HepG2 (cell line): Measurements from ENCODE around the gene SLC43A1. TPM values are rescaled to one million over a fixed set of nuclear protein-coding genes. Genes with fewer than 3 reads are reported as not detected.
A peak's percentile ranks its signal among the peaks of the same experiment; 100 is the strongest.

Experiments used
- BCL3 ChIP-seq: sonication (generic); formaldehyde crosslinking; IDR thresholded peaks from 2 replicates; pipeline ENCODE4 v1.5.1; 2020; ENCODE audit warnings: mild to moderate bottlenecking, missing genetic modification reagents, moderate library complexity
- MAZ ChIP-seq, 2 experiments: sonication (generic) in 1 of 2; formaldehyde crosslinking in 1 of 2; IDR thresholded peaks; 2 replicates each; pipeline versions ENCODE4 v1.5.0 to v1.6.1; 2012 to 2020; ENCODE audit warnings: low read depth in 2 of 2, mild to moderate bottlenecking in 2 of 2, borderline replicate concordance in 1 of 2, improper control_type of control experiment in 1 of 2, low read length in 1 of 2, missing genetic modification reagents in 1 of 2, moderate library complexity in 1 of 2
- MYPOP ChIP-seq: sonication (generic); formaldehyde crosslinking; IDR thresholded peaks from 2 replicates; pipeline ENCODE4 v1.8.1; 2023; ENCODE audit warnings: mild to moderate bottlenecking, moderate library complexity, missing genetic modification reagents
- NR1H2 ChIP-seq: sonication (generic); formaldehyde crosslinking; IDR thresholded peaks from 2 replicates; pipeline ENCODE4 v1.8.1; 2022; ENCODE audit warnings: low read depth, missing genetic modification reagents, borderline replicate concordance
- SALL1 ChIP-seq: sonication (generic); formaldehyde crosslinking; IDR thresholded peaks from 2 replicates; pipeline ENCODE4 v1.8.0; 2022; ENCODE audit warnings: mild to moderate bottlenecking, missing genetic modification reagents
- SETDB1 ChIP-seq: sonication (generic); formaldehyde crosslinking; IDR thresholded peaks from 2 replicates; pipeline ENCODE4 v1.5.1; 2020; ENCODE audit warnings: missing genetic modification reagents, mild to moderate bottlenecking, borderline replicate concordance
- SKI ChIP-seq: fragments of 450-650 bp; IDR thresholded peaks from one replicate; pipeline ENCODE4 v1.6.1; 2018; ENCODE audit warnings: mild to moderate bottlenecking; ENCODE audit not compliant: partially characterized antibody
- TBP ChIP-seq: sonication (generic); formaldehyde crosslinking; IDR thresholded peaks from 2 replicates; pipeline ENCODE4 v1.5.0; 2020; ENCODE audit warnings: missing genetic modification reagents
- TEAD3 ChIP-seq: optimal IDR thresholded peaks from 2 replicates; pipeline ENCODE3; 2016; ENCODE audit warnings: borderline replicate concordance
- TFDP1 ChIP-seq: IDR thresholded peaks from 2 replicates; pipeline ENCODE4 v1.6.1; 2016; ENCODE audit warnings: missing compliant biosample characterization, missing genetic modification reagents, borderline replicate concordance
- TRAFD1 ChIP-seq: sonication (generic); formaldehyde crosslinking; IDR thresholded peaks from 2 replicates; pipeline ENCODE4 v1.5.1; 2020; ENCODE audit warnings: missing genetic modification reagents, mild to moderate bottlenecking, borderline replicate concordance
- ZBTB38 ChIP-seq: sonication (generic); formaldehyde crosslinking; IDR thresholded peaks from 2 replicates; pipeline ENCODE4 v1.5.1; 2020; ENCODE audit warnings: mild to moderate bottlenecking, missing genetic modification reagents
- ZNF207 ChIP-seq: fragments of 450-650 bp; IDR thresholded peaks from 2 replicates; pipeline ENCODE4 v1.6.1; 2016; ENCODE audit warnings: antibody characterized with exemption, borderline replicate concordance
- ZNF275 ChIP-seq: sonication (generic); formaldehyde crosslinking; IDR thresholded peaks from 2 replicates; pipeline ENCODE4 v1.8.0; 2022; ENCODE audit warnings: missing genetic modification reagents, mild to moderate bottlenecking, inconsistent platforms, borderline replicate concordance
- ZNF441 ChIP-seq: sonication (generic); formaldehyde crosslinking; IDR thresholded peaks from 2 replicates; pipeline ENCODE4 v1.7.0; 2021; ENCODE audit warnings: missing genetic modification reagents, borderline replicate concordance
- ZNF598 ChIP-seq: sonication (generic); formaldehyde crosslinking; IDR thresholded peaks from 2 replicates; pipeline ENCODE4 v1.5.1; 2020; ENCODE audit warnings: mild to moderate bottlenecking, missing genetic modification reagents, borderline replicate concordance
- ZNF839 ChIP-seq: sonication (generic); formaldehyde crosslinking; IDR thresholded peaks from 2 replicates; pipeline ENCODE4 v1.4.0; 2020; ENCODE audit warnings: missing genetic modification reagents, mild to moderate bottlenecking, borderline replicate concordance
- ZNF841 ChIP-seq: sonication (generic); formaldehyde crosslinking; IDR thresholded peaks from 2 replicates; pipeline ENCODE4 v1.8.1; 2023; ENCODE audit warnings: missing genetic modification reagents, borderline replicate concordance
- ZSCAN9 ChIP-seq: IDR thresholded peaks from 2 replicates; pipeline ENCODE4 v1.6.1; 2016; ENCODE audit warnings: borderline replicate concordance
- polyA plus RNA-seq, 8 experiments: library from polyadenylated mRNA; depleted of rRNA in 3 of 8; stranded (reverse) in 7 of 8; unstranded in 1 of 8; fragments of >200 nt; fragmentation: Illumina TruSeq in 4 of 8; extraction: Trizol in 4 of 8; gene quantifications; 2 replicates each; pipeline versions ENCODE4 v1.2.1 to v1.2.3, GENCODE V29; 2011 to 2016; ENCODE audit warnings: low read depth in 4 of 8, missing spikeins in 1 of 8, mixed read lengths in 1 of 8; ENCODE audit not compliant: insufficient read depth in 1 of 8
- total RNA-seq, 5 experiments: library from RNA; depleted of rRNA; stranded (reverse); fragments of >200 nt; fragmentation: Illumina TruSeq; extraction: Trizol; gene quantifications; 2 replicates each; pipeline ENCODE4 v1.2.3, GENCODE V29; 2016; ENCODE audit warnings: low read depth in 1 of 5

SLC43A1 gene
- total and polyA plus RNA-seq, 2 of the 13 experiments (the other 11 are each of a cell fraction or from before 2014, with no cell fraction given): 72.3 to 87.6 TPM

- TF ChIP-seq BCL3 (CRISPR knock-in tag): no peak
- TF ChIP-seq ZNF275 (CRISPR knock-in tag): no peak
- TF ChIP-seq TBP (CRISPR knock-in tag): no peak
- no peak for TF ChIP-seq TFDP1 (CRISPR knock-in tag)
- no peak for TF ChIP-seq NR1H2 (CRISPR knock-in tag)
- peak; percentile 87 for TF ChIP-seq TEAD3 (CRISPR knock-in tag)
- TF ChIP-seq ZNF598 (CRISPR knock-in tag): no peak
- no peak for TF ChIP-seq ZNF839
- no peak for TF ChIP-seq ZNF841 (CRISPR knock-in tag)
- TF ChIP-seq SKI: peak; percentile 88
- TF ChIP-seq TRAFD1 (CRISPR knock-in tag): no peak
- no peak for TF ChIP-seq ZBTB38 (CRISPR knock-in tag)
- TF ChIP-seq ZNF207: no peak
- TF ChIP-seq MAZ (IDR thresholded peaks at IDR 0.05; ENCODE audit: borderline replicate concordance, low read depth, low read length): no peak
- TF ChIP-seq MAZ (CRISPR knock-in tag; IDR thresholded peaks at IDR 0.05; ENCODE audit: low read depth): no peak; the same call in 1 of the 2 replicates
- TF ChIP-seq ZSCAN9 (CRISPR knock-in tag): peak; percentile 89
- no peak for TF ChIP-seq SETDB1 (CRISPR knock-in tag)
- TF ChIP-seq MYPOP (CRISPR knock-in tag): peak; percentile 43; the same call in 1 of the 2 replicates
- TF ChIP-seq ZNF441 (CRISPR knock-in tag): peak; percentile 36; the same call in 1 of the 2 replicates
- peak; percentile 80; the same call in 1 of the 2 replicates for TF ChIP-seq SALL1 (CRISPR knock-in tag)
Measured at GRCh38 chr11:57434640-57435546, 80.6 kb downstream of the SLC43A1 start (continued).
